ENCODE results near the gene LRRN2.

DNA sequence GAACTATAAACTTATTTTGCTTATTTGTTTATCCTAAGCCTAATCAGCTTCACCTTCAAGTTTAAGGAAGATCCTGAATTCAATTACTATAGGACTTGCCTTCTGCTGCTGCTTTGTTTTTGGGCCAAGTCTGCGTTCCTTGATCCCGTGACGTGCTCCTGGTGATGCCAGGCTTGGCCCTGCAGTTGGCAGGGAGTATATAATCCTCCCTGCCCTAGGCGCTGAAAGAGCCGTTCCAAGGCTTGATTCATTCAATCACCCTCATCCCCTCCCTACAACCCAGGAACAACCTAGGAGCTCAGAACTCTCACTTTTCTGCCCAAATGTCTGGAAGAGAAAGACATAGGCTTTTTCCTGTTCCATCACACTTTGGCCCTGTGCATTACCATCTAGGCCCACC is 12.4 kb upstream of the LRRN2 start:
- TF ChIP-seq, protein P1, sequence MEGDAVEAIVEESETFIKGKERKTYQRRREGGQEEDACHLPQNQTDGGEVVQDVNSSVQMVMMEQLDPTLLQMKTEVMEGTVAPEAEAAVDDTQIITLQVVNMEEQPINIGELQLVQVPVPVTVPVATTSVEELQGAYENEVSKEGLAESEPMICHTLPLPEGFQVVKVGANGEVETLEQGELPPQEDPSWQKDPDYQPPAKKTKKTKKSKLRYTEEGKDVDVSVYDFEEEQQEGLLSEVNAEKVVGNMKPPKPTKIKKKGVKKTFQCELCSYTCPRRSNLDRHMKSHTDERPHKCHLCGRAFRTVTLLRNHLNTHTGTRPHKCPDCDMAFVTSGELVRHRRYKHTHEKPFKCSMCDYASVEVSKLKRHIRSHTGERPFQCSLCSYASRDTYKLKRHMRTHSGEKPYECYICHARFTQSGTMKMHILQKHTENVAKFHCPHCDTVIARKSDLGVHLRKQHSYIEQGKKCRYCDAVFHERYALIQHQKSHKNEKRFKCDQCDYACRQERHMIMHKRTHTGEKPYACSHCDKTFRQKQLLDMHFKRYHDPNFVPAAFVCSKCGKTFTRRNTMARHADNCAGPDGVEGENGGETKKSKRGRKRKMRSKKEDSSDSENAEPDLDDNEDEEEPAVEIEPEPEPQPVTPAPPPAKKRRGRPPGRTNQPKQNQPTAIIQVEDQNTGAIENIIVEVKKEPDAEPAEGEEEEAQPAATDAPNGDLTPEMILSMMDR (conservative IDR thresholded peaks at IDR 0.05; ENCODE audit: low read depth in 2 of 2): no peak
- no peak for TF ChIP-seq NANOG (IDR thresholded peaks at IDR 0.05; ENCODE audit: borderline replicate concordance)

Measured in GM23338 (cell line).